ENCODE data around the gene OR2Y1. TPM values are rescaled to one million over a fixed set of nuclear protein-coding genes. Genes with fewer than 3 reads are reported as not detected.
"Not testable (repeated sequence)": the region's sequence is repeated elsewhere in the genome, so short reads cannot be mapped to it uniquely, and the experiment has no call there.

Gene OR2Y1
- total RNA-seq, 2 experiments from 2014 or later: not detected

DNA sequence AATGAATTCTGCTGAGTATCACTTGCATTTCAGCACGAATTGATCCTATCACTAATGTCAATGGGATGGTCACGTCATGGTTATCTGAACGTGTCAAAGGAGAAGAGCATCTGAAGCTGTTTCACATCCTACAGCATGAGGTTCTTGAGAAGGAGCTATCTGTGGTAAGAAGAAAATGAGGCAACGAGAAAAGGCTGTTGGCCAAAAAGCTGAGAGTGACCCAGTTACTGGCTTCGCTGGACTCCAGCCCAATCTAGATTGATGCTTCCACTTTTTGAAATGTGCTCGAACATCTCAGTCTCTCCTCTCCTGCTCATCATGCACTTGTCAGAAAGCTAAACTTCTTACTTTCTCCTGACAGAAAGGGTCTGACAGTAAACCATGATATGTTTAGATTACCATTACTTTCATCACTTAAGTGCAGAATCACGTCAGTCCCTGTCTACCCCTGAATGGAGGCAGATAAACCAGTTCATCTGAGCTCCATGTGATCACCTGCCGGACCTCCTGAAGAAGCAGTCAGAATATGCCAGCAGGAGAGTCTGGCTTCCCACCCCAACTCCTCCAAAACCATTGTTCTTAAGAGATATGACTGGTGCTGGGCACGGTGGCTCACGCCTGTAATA, 40.2 kb upstream of the OR2Y1 start:
- no peaks in the 10 kb centered on the region for H3K9me3 Mint-ChIP-seq
- DNase-seq: no peak
- intact Hi-C loops (cut with micrococcal nuclease): loop anchor here (10.0 kb wide), 1 partner anchor 55 kb away; no protein-coding TSS in a partner anchor
- ChIA-PET CTCF (no interaction called here), POLR2A (no interaction called here)
- H3K27me3 Mint-ChIP-seq: no peaks in the 10 kb centered on the region
- H3K27ac Mint-ChIP-seq: no peak overlapping the region
- H3K4me3 Mint-ChIP-seq: no peak overlapping the region
- H3K36me3 Mint-ChIP-seq: no peaks in the 10 kb centered on the region
- H3K4me1 Mint-ChIP-seq (ENCODE audit: low read depth): peaks cover 6% of the 10 kb centered on the region

DNA sequence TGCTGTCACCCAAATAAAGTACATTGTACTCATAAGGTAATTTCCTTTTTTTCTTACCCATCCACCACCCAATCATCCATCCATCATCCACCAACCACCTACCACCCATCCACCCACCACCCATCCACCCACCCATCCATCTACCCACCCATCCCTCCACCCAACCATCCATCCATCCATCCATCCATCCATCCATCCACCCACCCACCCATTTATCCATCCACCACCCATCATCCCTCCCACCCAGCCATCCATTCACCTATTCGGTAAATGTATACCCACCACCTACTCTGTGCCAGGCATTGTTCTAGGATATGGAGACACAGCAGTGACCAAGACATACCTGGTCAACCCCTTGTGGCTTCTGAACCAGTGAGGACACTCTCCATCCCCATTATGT, 37.6 kb upstream of the OR2Y1 start:
- H3K4me1 Mint-ChIP-seq (ENCODE audit: low read depth): no peaks in the 10 kb centered on the region
- no peak overlapping the region for H3K4me3 Mint-ChIP-seq
- no peak for DNase-seq
- POLR2A ChIA-PET: no interaction called here
- peaks cover 3% of the 10 kb centered on the region for H3K9me3 Mint-ChIP-seq
- CTCF ChIA-PET: no interaction called here
- intact Hi-C loops (cut with micrococcal nuclease): loop anchor here (10.0 kb wide), 1 partner anchor 53 kb away; no protein-coding TSS in a partner anchor
- H3K27me3 Mint-ChIP-seq: peaks cover 4% of the 10 kb centered on the region
- H3K27ac Mint-ChIP-seq: no peak overlapping the region
- H3K36me3 Mint-ChIP-seq: peaks cover 2% of the 10 kb centered on the region

DNA sequence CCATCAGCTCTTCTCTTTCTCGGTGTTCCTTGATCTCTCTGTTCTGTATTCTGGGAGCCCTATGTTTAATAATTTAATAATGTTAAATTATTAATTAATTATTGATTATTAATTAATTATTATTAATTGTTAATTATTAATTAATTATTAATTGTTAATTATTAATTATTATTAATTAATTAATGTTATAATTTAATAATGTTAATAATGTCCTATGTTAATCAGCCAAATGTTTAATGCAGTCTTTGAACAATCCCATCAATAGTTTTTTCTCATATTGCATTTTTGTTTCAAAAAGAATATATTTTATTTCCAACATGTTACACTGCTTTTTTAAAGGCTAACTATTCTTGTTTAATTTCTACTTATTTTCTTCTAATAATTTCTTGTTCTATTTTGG, 36.5 kb upstream of the OR2Y1 start:
- intact Hi-C loops (cut with micrococcal nuclease): loop anchor here (10.0 kb wide), 1 partner anchor 52 kb away; no protein-coding TSS in a partner anchor

DNA sequence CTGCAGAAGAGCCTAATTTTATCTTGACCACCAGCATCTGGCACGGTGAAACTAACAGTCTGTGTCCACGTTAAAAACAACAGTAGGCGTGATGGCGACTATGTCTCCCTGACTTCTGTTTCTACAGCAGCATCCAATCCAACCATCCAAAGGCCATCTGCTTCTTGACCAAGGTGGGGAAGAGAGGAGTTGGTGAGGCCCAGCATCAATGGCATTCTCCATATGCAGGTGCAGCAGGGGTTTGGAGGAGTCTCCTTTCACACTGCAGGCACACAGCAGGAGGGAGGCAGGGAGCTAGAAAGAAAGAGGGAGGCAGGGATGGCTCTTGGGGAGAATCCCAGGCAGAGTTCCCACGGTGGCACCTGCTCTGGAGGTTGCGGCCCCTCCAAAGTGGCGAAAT, 35.8 kb upstream of the OR2Y1 start:
- no peak overlapping the region for H3K4me3 Mint-ChIP-seq
- H3K9me3 Mint-ChIP-seq: peaks cover 11% of the 10 kb centered on the region

More for the DNA sequence above, 36.5 kb upstream of the OR2Y1 start:
- no peak for DNase-seq
- Mint-ChIP-seq H3K27me3 (peaks cover 4% of the 10 kb centered on the region), H3K9me3 (peaks cover 11% of the 10 kb centered on the region), H3K4me1 (ENCODE audit: low read depth) (no peaks in the 10 kb centered on the region), H3K27ac (no peak overlapping the region), H3K4me3 (no peak overlapping the region), H3K36me3 (peaks cover 4% of the 10 kb centered on the region)
- ChIA-PET CTCF (no interaction called here), POLR2A (no interaction called here)

DNA sequence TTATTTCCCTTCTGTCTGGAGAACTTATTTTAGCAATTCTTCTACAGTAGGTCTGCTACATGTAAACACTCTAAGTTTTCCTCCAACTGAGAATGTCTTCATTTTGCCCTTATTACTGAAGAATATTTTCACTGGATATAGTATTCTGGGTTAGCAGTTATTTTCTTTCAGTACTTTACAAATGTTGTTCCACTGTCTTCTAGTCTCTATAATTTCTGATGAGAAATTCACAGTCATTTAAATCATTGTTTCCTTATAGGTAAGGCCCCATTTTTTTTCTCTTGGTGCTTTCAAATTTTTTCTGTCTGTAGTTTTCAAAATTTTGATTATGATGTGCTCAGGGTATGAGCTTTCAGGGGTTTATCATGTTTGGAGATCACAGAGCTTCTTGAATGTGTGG, 32.0 kb upstream of the OR2Y1 start:
- ChIA-PET POLR2A (no interaction called here), CTCF (no interaction called here)
- peaks cover 7% of the 10 kb centered on the region for H3K27me3 Mint-ChIP-seq
- peaks cover 14% of the 10 kb centered on the region for H3K9me3 Mint-ChIP-seq
- no peaks in the 10 kb centered on the region for H3K4me1 Mint-ChIP-seq (ENCODE audit: low read depth)
- intact Hi-C loops (cut with micrococcal nuclease): loop anchor here (10.0 kb wide), 1 partner anchor 47 kb away; no protein-coding TSS in a partner anchor
- peaks cover 4% of the 10 kb centered on the region for H3K36me3 Mint-ChIP-seq
- no peak overlapping the region for H3K27ac Mint-ChIP-seq
- DNase-seq: no peak
- H3K4me3 Mint-ChIP-seq: no peak overlapping the region

More for the DNA sequence above, 35.8 kb upstream of the OR2Y1 start:
- H3K4me1 Mint-ChIP-seq (ENCODE audit: low read depth): no peaks in the 10 kb centered on the region
- intact Hi-C loops (cut with micrococcal nuclease): loop anchor here (10.0 kb wide), 1 partner anchor 51 kb away; no protein-coding TSS in a partner anchor
- DNase-seq: no peak
- H3K27me3 Mint-ChIP-seq: peaks cover 4% of the 10 kb centered on the region
- no peak overlapping the region for H3K27ac Mint-ChIP-seq
- POLR2A ChIA-PET: no interaction called here
- CTCF ChIA-PET: no interaction called here
- H3K36me3 Mint-ChIP-seq: peaks cover 4% of the 10 kb centered on the region

DNA sequence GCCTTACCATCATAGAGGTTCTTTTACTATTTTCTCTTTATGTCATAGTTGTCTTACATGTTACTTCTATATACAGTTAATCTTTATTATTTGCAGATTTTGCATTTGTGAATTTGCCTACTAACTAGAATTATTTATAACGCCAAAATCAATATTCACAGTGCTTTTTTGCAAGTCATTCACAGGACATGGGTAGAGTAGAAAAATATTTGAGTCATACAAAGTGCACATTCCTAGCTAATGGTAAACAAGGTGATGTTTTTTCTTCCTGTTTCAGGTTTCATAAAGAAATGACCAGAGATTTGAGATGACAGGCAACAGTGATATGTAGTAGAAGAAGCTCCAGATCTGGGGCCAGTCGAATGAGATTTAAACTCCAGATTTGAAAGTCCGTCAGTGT, 30.0 kb upstream of the OR2Y1 start:
- H3K4me1 Mint-ChIP-seq (ENCODE audit: low read depth): no peaks in the 10 kb centered on the region
- no peak overlapping the region for H3K27ac Mint-ChIP-seq
- H3K36me3 Mint-ChIP-seq: peaks cover 4% of the 10 kb centered on the region
- peaks cover 18% of the 10 kb centered on the region for H3K9me3 Mint-ChIP-seq
- no peak overlapping the region for H3K4me3 Mint-ChIP-seq
- DNase-seq: no peak
- ChIA-PET POLR2A (no interaction called here), CTCF (no interaction called here)
- peaks cover 14% of the 10 kb centered on the region for H3K27me3 Mint-ChIP-seq
- intact Hi-C loops (cut with micrococcal nuclease): loop anchor here (10.0 kb wide), 1 partner anchor 45 kb away; no protein-coding TSS in a partner anchor

DNA sequence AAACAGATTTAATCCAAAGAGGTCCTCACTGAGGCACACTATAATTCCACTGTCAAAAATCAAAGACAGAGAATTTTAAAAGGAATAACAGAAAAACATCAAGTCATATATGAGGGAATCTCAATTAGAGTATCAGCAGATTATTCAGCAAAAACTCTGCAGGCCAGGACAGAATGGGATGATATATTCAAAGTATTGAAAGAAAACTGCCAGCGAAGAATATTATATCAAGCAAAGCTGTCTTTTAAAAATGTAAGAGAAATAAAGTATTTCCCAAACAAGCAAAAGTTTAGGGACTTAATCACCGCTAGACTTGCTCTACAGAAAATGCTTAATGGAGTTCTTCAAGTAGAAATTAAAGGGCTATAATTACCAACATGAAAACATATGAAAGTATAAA, 15.7 kb upstream of the OR2Y1 start:
- Mint-ChIP-seq H3K4me1 (ENCODE audit: low read depth) (no peaks in the 10 kb centered on the region), H3K36me3 (no peaks in the 10 kb centered on the region), H3K27ac (no peak overlapping the region), H3K9me3 (peaks cover 34% of the 10 kb centered on the region), H3K4me3 (no peak overlapping the region), H3K27me3 (peaks cover 19% of the 10 kb centered on the region)
- intact Hi-C loops (cut with micrococcal nuclease): no loop called here
- no peak for DNase-seq
- ChIA-PET CTCF (no interaction called here), POLR2A (no interaction called here)

DNA sequence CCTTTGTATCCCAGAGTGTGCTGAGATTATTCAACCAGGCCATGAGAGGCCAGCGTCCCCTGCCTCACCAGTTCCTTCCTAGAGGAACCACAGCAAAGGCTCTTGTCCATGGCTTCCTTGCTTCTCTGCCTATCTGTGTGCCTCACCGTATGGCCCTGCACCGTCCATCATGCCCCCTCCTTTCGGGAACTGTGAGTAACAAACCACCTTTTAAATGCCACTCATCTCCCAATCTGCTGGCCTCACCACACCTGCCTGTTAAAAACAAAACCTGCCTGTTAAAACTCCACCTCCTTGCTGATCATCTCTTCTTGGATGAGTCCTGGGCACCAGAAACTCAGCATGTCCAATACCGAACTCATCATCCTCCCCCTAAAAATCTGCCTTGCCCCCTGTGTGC, 4.4 kb upstream of the OR2Y1 start:
- peaks cover 16% of the 10 kb centered on the region for H3K27me3 Mint-ChIP-seq
- H3K9me3 Mint-ChIP-seq: no peaks in the 10 kb centered on the region
- H3K27ac Mint-ChIP-seq: no peak overlapping the region
- no peaks in the 10 kb centered on the region for H3K4me1 Mint-ChIP-seq (ENCODE audit: low read depth)
- H3K4me3 Mint-ChIP-seq: no peak overlapping the region
- intact Hi-C loops (cut with micrococcal nuclease): no loop called here
- POLR2A ChIA-PET: no interaction called here
- CTCF ChIA-PET: no interaction called here
- no peaks in the 10 kb centered on the region for H3K36me3 Mint-ChIP-seq
- DNase-seq: no peak

DNA sequence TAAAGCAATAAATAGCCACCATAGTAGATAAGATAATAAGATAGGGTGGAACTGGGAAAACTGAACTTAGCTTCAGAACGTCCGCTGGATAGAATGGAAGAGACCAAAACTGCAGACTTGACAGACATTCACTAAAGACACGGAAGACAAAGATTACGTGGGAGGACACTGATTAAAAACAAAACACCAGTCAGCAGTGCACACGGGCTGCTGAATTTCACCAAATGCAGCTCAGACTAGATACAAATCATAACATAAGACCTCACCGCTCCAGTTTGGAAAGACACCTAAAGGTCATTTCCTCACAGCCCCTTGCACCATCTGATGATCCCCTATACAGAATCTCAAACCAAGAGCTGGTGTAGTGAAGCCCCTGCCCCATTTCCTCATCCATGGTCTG, 2.9 kb upstream of the OR2Y1 start:
- intact Hi-C loops (cut with micrococcal nuclease): no loop called here
- Mint-ChIP-seq H3K36me3 (no peaks in the 10 kb centered on the region), H3K27me3 (peaks cover 23% of the 10 kb centered on the region), H3K4me3 (no peak overlapping the region), H3K27ac (no peak overlapping the region), H3K4me1 (ENCODE audit: low read depth) (no peaks in the 10 kb centered on the region), H3K9me3 (no peaks in the 10 kb centered on the region)
- DNase-seq: peak; percentile 18
- CTCF ChIA-PET: no interaction called here
- POLR2A ChIA-PET: no interaction called here

DNA sequence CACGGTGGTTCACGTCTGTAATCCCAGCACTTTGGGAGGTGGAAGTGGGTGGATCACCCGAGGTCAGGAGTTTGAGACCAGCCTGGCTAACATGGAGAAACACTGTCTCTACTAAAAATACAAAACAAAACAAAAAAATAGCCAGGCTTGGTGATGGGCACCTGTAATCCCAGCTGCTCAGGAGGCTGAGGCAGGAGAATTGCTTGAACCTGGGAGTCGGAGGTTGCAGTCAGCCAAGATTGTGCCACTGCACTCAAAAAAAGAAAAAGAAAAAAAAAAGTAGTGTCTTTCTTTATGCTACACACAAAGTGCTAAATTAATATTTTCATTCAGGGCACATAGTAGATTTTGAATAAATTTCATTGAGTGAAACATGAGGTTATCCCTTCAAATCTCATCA, 1.1 kb upstream of the OR2Y1 start:
- peaks cover 25% of the 10 kb centered on the region for H3K27me3 Mint-ChIP-seq
- intact Hi-C loops (cut with micrococcal nuclease); H3K36me3 Mint-ChIP-seq; H3K4me1 Mint-ChIP-seq (ENCODE audit: low read depth); H3K27ac Mint-ChIP-seq; DNase-seq; POLR2A ChIA-PET; H3K9me3 Mint-ChIP-seq; CTCF ChIA-PET; H3K4me3 Mint-ChIP-seq: not testable (repeated sequence)

DNA sequence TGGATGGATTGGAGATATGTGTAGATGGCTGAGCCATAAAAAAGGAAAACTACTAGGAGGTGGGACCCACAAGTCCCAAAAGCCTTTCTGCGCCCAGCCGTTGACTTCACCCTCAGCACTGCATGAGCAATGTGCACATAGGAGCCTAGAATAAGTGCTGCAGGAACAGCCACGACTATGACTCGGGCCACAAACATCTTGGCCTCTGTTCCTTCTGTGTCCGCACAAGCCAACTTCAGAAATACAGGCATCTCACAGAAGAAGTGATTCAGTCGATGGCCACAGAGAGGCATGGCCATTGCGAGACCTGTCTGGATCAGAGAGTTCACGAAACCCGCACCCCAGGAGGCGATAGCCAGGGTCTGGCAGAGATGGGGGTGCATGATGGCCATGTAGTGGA, 587 bp downstream of the OR2Y1 start:
- intact Hi-C loops (cut with micrococcal nuclease): no loop called here
- Mint-ChIP-seq H3K9me3 (no peaks in the 10 kb centered on the region), H3K4me3 (no peak overlapping the region), H3K27ac (no peak overlapping the region), H3K4me1 (ENCODE audit: low read depth) (no peaks in the 10 kb centered on the region), H3K27me3 (peaks cover 29% of the 10 kb centered on the region), H3K36me3 (no peaks in the 10 kb centered on the region)
- POLR2A ChIA-PET: no interaction called here
- CTCF ChIA-PET: no interaction called here
- no peak for DNase-seq

DNA sequence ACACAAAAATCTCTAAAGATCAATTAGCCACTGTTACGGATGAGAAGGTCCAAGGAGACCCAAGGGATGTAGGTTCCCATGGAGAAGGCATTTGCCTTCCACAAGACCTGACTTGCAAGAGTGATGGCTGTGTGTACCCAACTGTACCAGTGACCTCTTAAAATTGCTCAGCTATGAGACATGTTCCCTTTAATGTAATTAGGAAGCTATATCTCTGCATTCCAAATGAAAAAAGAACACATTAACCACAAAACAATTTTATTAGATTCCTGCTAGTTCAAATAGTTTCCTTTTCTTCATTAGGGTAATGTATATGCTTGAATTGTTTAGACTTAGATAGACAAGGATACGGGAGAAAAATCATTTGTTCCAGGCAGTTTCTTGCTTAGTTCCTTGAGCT, 3.3 kb downstream of the OR2Y1 start:
- Mint-ChIP-seq H3K4me3 (no peak overlapping the region), H3K9me3 (no peaks in the 10 kb centered on the region), H3K36me3 (no peaks in the 10 kb centered on the region), H3K27ac (no peak overlapping the region), H3K27me3 (peaks cover 30% of the 10 kb centered on the region), H3K4me1 (ENCODE audit: low read depth) (no peaks in the 10 kb centered on the region)
- ChIA-PET POLR2A (no interaction called here), CTCF (interaction anchor here (0.8 kb wide), 1 partner anchor 18 kb away, joined by 3 read pairs; no protein-coding TSS in a partner anchor)
- no peak for DNase-seq
- intact Hi-C loops (cut with micrococcal nuclease): no loop called here

DNA sequence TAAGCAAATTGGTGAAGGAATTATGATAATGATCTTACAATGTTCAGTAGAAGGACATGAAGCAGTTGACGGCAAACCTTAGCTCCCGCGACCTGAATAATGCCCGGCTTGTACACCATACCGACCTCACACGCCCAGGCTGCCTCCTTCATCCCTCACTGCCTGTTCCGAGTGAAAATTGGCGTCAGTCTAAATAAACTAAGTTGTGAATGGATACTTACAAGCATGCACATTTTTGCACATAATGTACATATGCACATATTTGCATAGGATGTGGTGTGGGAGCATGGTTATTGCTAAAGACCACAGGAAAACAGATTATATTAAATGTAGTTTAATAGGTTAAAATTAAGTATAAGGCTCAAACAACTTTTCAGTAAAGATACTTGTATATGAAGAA, 14.9 kb downstream of the OR2Y1 start:
- Mint-ChIP-seq H3K27ac (no peak overlapping the region), H3K27me3 (peaks cover 21% of the 10 kb centered on the region), H3K36me3 (no peaks in the 10 kb centered on the region), H3K4me1 (ENCODE audit: low read depth) (no peaks in the 10 kb centered on the region), H3K9me3 (no peaks in the 10 kb centered on the region), H3K4me3 (no peak overlapping the region)
- POLR2A ChIA-PET: no interaction called here
- CTCF ChIA-PET: no interaction called here
- intact Hi-C loops (cut with micrococcal nuclease): loop anchor here (10.0 kb wide), 1 partner anchor 50 kb away; no protein-coding TSS in a partner anchor
- no peak for DNase-seq
